ENCODE results near the gene JHY. TPM values are rescaled to one million over a fixed set of nuclear protein-coding genes. Genes with fewer than 3 reads are reported as not detected.

Gene JHY
- total and polyA plus RNA-seq, 2 of the 4 experiments (the other 2 are of a cell fraction), result 0.51 to 0.54 TPM

DNA sequence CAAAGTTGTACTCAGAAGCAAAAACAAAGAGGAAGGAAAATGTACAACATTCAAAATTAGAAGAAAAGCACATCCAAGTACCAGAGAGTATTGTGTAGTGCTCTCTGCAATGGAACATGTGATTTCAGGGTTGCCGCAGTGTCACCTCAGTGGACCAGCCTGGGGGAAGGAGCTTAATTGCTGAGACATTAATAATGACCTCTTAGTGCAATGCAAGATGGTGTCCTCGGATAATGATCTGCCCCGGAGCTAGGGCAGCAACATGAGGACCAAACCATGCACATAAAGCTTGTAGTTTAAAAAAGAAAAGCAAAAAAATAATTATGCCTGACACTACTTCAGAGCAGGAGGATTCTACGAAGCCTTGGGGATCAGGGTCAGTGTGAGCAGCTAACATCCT lies 11.3 kb upstream of the JHY start:
- no peak overlapping the region for H3K23ac ChIP-seq (ENCODE audit: low read depth, low read length)
- no peak overlapping the region for H2AFZ ChIP-seq (replicated peaks; ENCODE audit: low read length, poor library complexity)
- H4K5ac ChIP-seq (ENCODE audit: low read depth, low read length), result no peak overlapping the region
- ChIA-PET CTCF (interaction anchor here (0.6 kb wide), 2 partner anchors 12 to 584 kb away, joined by 3 read pairs; no protein-coding TSS in a partner anchor), POLR2A (ENCODE audit: unreplicated experiment) (interaction anchor here (0.6 kb wide), 1 partner anchor 166 kb away, joined by 5 read pairs; no protein-coding TSS in a partner anchor)
- H3K27ac ChIP-seq (ENCODE audit: insufficient read depth, low read length), result no peak overlapping the region
- WGBS, 2 experiments (ENCODE audit: extremely low coverage in 2 of 2, insufficient read length in 1 of 2), result no CpG with 5 or more reads among the region's 4 CpGs
- no peaks in the 10 kb centered on the region for H3K79me1 ChIP-seq (ENCODE audit: low read depth in 1 of 2, low read length in 2 of 2)
- H3K14ac ChIP-seq (replicated peaks; ENCODE audit: low read depth, low read length), result no peak overlapping the region
- no peak overlapping the region for H3K18ac ChIP-seq (ENCODE audit: low read depth, low read length)
- H2BK15ac ChIP-seq (ENCODE audit: low read depth, low read length), result no peak overlapping the region
- no TSS peak for BruUV-seq (replicated peaks)
- peaks cover 26% of the 10 kb centered on the region for H3K27me3 ChIP-seq (ENCODE audit: control insufficient read depth, insufficient read depth, low read length)
- no peak overlapping the region for H3K56ac ChIP-seq (ENCODE audit: extremely low read depth, insufficient read depth, low read length)
- no peak overlapping the region for H3K4me2 ChIP-seq (ENCODE audit: low read depth, low read length)
- H3K36me3 ChIP-seq (ENCODE audit: control insufficient read depth, insufficient read depth, low read length), result no peaks in the 10 kb centered on the region
- H3K9ac ChIP-seq (ENCODE audit: low read depth, low read length), result no peak overlapping the region
- in situ Hi-C loops (cut with MboI; ENCODE audit: low sequenced_read_pairs) (loop anchor here (5.0 to 25.0 kb wide), 2 partner anchors 151 to 391 kb away; no protein-coding TSS in a partner anchor), intact Hi-C loops (cut with micrococcal nuclease) (no loop called here), dilution Hi-C loops (cut with HindIII; ENCODE audit: low sequenced_read_pairs, unreplicated experiment) (loop anchor here (25.0 kb wide), 1 partner anchor 166 kb away; no protein-coding TSS in a partner anchor)
- no peaks in the 10 kb centered on the region for H4K20me1 ChIP-seq (ENCODE audit: insufficient read depth, low read length)
- H3K4ac ChIP-seq (ENCODE audit: low read depth, low read length), result no peak overlapping the region
- no peak for ATAC-seq (ENCODE audit: low read depth)
- no peaks in the 10 kb centered on the region for H3K9me1 ChIP-seq (ENCODE audit: insufficient read depth, low read length)
- H4K91ac ChIP-seq (ENCODE audit: insufficient read depth, low read depth, low read length), result no peak overlapping the region
- no peak overlapping the region for H2BK20ac ChIP-seq (ENCODE audit: low read depth, low read length)
- no peak for DNase-seq
- no peaks in the 10 kb centered on the region for H3K9me3 ChIP-seq (ENCODE audit: control insufficient read depth, insufficient read depth, low read length)
- H2BK5ac ChIP-seq (ENCODE audit: low read depth, low read length, poor library complexity, severe bottlenecking), result no peak overlapping the region
- no peak overlapping the region for H4K8ac ChIP-seq (ENCODE audit: low read depth in 2 of 2, low read length in 2 of 2)
- H2BK120ac ChIP-seq (ENCODE audit: low read depth, low read length), result no peak overlapping the region
- no peak overlapping the region for H3K4me3 ChIP-seq (ENCODE audit: insufficient read depth, low read depth, low read length)
- H3K4me1 ChIP-seq (ENCODE audit: control insufficient read depth, insufficient read depth, low read length), result no peaks in the 10 kb centered on the region
- no peak overlapping the region for H2AK5ac ChIP-seq (ENCODE audit: low read depth, low read length)
- H2AK9ac ChIP-seq (replicated peaks; ENCODE audit: low read depth, low read length, poor library complexity), result no peak overlapping the region
- TF ChIP-seq POLR2A (IDR thresholded peaks at IDR 0.05; ENCODE audit: low read depth, low read length) (no peak), NFE2L2 (IDR thresholded peaks at IDR 0.05; ENCODE audit: low read depth, low read length) (no peak), RCOR1 (IDR thresholded peaks at IDR 0.05; ENCODE audit: insufficient replicate concordance, low read length) (no peak)
- TF ChIP-seq, protein P1, sequence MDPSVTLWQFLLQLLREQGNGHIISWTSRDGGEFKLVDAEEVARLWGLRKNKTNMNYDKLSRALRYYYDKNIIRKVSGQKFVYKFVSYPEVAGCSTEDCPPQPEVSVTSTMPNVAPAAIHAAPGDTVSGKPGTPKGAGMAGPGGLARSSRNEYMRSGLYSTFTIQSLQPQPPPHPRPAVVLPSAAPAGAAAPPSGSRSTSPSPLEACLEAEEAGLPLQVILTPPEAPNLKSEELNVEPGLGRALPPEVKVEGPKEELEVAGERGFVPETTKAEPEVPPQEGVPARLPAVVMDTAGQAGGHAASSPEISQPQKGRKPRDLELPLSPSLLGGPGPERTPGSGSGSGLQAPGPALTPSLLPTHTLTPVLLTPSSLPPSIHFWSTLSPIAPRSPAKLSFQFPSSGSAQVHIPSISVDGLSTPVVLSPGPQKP (IDR thresholded peaks at IDR 0.05; ENCODE audit: borderline replicate concordance, low read depth, low read length), result no peak
